ENCODE results near the gene CUL1.

GRCh38 chr7:148847815-148848734 lies 149.4 kb downstream of the CUL1 start:
- TF ChIP-seq CTCF (IDR thresholded peaks at IDR 0.05; ENCODE audit: borderline replicate concordance, extremely low read depth, low read length, poor library complexity, severe bottlenecking): no peak
- TF ChIP-seq EZH2 (IDR thresholded peaks at IDR 0.05; ENCODE audit: borderline replicate concordance, low read depth, low read length, severe bottlenecking): no peak

Measured in DND-41 (cell line).